IMR-90 (cell line): ENCODE data around the gene WNT9B.

ENCODE experiments used
- MAFK ChIP-seq: IDR thresholded peaks from 2 replicates; pipeline ENCODE4 v1.6.1; 2012; ENCODE audit warnings: low read depth, low read length, improper control_type of control experiment
- MXI1 ChIP-seq: IDR thresholded peaks from 2 replicates; pipeline ENCODE4 v1.6.1; 2012; ENCODE audit warnings: low read depth, mild to moderate bottlenecking, low read length, moderate library complexity, borderline replicate concordance
- RAD21 ChIP-seq: IDR thresholded peaks from 2 replicates; pipeline ENCODE4 v1.6.1; 2012; ENCODE audit warnings: low read length, improper control_type of control experiment
- RCOR1 ChIP-seq: IDR thresholded peaks from 2 replicates; pipeline ENCODE4 v1.6.1; 2012; ENCODE audit warnings: mild to moderate bottlenecking, low read length, improper control_type of control experiment; ENCODE audit not compliant: insufficient replicate concordance
- TF ChIP-seq, protein P1 (sequence below): conservative IDR thresholded peaks from 2 replicates; pipeline ENCODE4 v1.5.1; 2012; ENCODE audit warnings: mild to moderate bottlenecking, low read depth, low read length, improper control_type of control experiment

DNA sequence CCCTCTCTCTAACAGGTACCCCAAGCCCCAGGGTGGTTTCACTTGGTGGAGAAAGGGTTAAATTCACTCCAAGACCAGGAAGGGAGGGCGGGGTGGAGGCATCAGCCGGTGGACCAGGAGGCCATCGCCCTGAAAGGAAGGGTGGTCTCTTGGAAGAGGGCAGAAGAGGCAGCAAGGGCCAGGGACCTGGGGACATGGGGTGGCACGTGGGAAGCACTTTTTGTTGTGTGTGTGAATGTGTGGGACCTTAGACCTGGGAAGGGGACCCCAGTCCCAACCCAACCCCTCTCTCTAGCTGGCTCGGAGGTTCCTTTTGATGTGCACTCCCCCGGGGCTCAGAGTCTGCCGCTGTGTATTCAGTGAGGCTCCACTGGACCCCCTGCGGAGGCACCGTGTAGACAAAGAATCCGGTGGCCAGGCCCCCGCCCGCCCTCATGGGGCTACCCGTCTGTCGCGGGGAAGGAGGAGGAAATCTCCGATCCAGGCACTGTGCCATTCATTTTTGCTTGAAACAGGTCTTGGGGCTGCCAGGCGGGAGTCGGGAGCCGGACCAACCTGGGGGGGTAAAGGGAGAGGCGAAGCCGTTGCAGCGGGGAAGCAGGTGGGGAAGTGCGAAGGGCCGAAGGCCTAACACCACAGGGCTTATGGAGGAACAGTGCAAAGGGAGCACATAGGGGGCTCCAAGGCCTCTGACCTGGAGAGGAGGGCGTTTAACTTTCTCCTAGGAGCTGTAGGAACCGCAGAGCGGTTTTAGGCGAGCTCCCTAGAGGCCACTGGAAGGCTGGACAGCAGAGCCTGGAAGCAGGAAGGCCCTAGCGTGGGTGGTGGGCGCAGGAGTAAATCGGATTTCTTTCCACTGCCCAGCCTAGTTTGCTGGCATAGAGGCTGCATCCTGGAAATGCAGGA, 29.6 kb upstream of the WNT9B start:
- TF ChIP-seq, protein P1, sequence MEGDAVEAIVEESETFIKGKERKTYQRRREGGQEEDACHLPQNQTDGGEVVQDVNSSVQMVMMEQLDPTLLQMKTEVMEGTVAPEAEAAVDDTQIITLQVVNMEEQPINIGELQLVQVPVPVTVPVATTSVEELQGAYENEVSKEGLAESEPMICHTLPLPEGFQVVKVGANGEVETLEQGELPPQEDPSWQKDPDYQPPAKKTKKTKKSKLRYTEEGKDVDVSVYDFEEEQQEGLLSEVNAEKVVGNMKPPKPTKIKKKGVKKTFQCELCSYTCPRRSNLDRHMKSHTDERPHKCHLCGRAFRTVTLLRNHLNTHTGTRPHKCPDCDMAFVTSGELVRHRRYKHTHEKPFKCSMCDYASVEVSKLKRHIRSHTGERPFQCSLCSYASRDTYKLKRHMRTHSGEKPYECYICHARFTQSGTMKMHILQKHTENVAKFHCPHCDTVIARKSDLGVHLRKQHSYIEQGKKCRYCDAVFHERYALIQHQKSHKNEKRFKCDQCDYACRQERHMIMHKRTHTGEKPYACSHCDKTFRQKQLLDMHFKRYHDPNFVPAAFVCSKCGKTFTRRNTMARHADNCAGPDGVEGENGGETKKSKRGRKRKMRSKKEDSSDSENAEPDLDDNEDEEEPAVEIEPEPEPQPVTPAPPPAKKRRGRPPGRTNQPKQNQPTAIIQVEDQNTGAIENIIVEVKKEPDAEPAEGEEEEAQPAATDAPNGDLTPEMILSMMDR: no peak
- no peak for TF ChIP-seq MXI1
- TF ChIP-seq MAFK: no peak
- TF ChIP-seq RAD21: no peak
- TF ChIP-seq RCOR1: no peak
